Left forelimb (tissue), 1 donor: Measurements from ENCODE around the gene KRTAP5-6.

Experiments used
- DNase-seq: peaks from one replicate; pipeline ENCODE4 v3.0.0-alpha.2; 2018; ENCODE audit warnings: low spot score

Gene KRTAP5-6

DNA sequence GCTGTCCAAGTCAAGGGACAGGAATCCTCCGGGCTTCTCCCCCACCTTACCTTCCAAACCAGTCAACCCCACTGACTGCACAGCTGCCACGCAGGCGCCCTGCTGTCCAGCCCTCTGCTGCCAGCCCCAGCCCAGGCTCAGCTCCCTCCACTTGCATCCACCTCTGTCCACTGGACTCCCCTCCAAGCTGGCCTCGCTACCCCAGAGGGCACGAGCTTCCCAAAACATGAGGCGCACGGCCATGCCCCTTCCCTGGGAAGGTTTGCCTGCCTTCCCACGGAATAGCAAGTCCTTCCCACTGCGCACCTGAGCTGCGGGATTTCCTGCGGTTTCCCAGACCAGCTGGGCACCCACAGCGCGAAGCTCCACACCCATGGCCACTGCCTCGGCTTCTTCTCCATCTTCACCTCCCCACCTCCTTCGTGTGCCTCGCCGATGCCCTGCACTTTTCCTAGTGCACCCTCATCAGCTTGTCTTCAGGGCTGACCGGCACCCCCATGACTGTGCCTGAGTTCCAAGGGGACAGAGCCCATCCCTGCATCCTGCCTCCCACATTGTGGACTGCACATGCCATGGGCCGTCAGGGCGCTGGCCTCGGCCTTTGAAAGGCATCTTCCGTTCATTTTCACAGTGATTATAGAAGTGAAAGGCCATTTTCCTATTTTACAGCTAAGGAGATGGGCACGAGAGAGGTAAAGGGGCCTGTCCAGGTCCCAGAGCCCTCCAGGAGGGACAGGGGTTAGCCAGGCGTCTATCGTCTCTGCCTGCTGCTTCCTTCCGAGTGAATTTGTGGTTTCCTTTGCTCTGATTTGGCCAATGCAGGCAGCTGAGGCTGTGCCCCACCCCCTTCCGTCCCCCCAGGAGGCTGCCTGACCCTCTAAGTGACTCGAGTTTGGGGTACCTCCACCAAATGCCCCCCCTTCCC is 37.0 kb downstream of the KRTAP5-6 start:
- DNase-seq: no peak

GRCh38 chr11:1734641-1735081 is 37.7 kb downstream of the KRTAP5-6 start:
- no peak for DNase-seq

DNA sequence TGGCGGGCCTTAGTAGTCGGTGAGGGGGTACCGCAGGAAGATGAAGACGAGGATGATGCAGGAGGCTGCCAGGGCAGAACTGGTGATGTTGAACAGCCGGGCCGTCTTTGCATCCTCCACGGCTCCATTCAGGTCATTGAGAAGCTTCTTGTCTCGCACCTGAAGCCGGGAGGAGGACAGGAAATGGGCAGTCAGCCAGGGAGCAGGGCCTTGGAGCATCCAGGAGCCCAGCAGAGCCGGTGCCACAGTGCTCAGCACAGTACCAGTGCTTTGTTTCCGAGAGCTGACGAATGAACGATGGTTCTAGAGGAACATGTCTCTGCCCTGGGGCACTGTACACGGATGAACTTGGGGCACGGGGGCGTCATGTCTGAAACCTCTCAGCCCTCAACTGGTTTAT is 38.3 kb downstream of the KRTAP5-6 start:
- no peak for DNase-seq

DNA sequence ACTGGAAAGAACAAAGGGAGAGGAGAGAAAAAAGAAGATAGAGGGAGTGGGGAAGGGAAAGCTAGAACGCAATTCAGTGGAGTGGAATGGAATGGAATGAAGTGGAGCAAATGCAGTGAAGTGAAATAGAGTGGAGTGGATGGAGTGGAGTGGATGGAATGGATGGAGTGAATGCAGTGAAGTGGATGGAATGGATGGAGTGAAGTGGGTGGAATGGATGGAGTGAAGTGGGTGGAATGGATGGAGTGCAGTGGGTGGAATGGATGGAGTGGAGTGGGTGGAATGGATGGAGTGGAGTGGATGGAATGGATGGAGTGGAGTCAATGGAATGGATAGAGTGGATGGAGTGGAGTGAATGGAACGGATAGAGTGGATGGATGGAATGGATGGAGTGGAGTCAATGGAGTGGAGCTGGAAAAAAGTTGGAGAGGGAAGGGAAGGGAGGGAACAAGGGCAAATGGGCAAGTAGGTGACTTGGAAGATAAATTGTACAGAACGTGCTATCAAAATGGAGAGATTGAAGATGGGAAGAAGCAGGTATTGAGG is 39.5 kb downstream of the KRTAP5-6 start:
- no peak for DNase-seq

- no peak for DNase-seq
Measured at GRCh38 chr11:1737080-1737757, 40.2 kb downstream of the KRTAP5-6 start.

- no peak for DNase-seq
Measured at GRCh38 chr11:1738380-1738779, 41.4 kb downstream of the KRTAP5-6 start.

DNA sequence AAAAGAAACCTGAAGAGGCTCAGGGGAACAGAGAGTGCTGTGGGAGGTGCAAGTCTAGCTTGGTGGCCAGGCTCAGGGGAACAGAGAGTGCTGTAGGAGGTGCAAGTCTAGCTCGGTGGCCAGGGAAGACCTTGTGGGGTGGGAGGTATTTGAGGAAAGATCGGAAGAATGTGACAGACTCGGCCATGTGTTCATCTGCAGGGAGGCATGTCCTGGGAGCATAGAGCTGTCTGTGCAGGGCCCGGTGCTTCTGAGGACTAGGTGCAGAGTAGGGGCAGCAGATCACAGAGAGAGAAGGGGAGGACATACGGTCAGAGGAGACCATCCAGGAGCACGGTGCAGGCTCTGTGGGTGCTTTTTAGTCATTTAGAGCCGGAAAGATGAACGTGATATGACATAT is 42.6 kb downstream of the KRTAP5-6 start:
- no peak for DNase-seq

DNA sequence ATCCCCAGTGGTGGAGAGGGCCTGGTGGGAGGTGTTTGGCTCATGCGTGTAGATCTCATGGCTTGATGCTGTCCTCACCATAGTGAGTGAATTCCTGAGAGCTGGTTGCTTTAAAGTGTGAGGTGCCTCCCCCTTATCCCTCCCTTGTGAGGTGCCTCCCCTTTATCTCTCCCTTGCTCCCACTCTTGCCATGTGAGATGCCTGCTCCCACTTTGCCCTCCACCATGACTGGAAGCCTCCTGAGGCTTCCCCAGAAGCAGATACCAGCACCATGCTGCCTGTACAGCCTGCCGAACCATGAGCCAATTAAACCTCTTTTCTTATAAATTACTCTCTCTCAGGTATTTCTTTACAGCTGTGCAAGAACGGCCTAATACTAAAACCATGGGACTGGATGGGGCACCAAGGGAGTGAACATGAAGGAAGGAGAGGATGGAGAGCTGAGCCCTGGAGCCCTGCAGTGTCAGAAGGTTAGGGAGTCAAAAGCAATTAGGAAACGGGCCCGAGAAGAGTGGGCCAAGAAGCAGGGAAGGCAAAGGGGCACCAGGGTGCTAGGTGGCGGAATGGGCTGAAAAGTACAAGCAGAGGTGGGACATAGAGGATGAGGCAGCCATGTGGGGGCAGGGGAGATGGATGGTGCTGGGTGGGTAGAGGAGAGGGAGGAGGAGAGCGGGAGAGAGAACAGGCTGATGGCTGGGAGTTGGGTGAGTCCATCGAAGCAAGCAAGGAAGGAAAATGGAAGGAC is 44.0 kb downstream of the KRTAP5-6 start:
- no peak for DNase-seq

DNA sequence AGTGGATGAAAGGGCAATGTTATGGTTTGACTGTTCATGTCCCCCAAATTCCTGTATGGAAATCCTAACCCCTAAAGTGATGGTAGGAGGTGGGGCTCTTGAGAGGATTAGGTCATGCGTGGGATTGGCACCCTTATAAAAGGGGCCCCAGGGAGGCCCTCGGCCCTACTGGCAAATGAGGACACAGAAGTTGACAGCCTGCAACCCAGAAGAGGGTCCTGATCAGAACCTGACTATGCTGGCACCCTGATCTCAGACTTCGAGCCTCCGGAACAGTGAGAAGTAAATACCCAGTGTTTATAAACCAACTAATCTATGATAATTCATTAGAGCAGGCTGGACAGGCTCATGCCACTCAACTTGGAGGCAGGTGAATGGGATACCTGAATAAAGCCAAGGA is 44.7 kb downstream of the KRTAP5-6 start:
- DNase-seq: no peak

- no peak for DNase-seq
Measured at GRCh38 chr11:1742371-1742770, 45.4 kb downstream of the KRTAP5-6 start.

- no peak for DNase-seq
Measured at GRCh38 chr11:1742869-1743584, 46.0 kb downstream of the KRTAP5-6 start.

DNA sequence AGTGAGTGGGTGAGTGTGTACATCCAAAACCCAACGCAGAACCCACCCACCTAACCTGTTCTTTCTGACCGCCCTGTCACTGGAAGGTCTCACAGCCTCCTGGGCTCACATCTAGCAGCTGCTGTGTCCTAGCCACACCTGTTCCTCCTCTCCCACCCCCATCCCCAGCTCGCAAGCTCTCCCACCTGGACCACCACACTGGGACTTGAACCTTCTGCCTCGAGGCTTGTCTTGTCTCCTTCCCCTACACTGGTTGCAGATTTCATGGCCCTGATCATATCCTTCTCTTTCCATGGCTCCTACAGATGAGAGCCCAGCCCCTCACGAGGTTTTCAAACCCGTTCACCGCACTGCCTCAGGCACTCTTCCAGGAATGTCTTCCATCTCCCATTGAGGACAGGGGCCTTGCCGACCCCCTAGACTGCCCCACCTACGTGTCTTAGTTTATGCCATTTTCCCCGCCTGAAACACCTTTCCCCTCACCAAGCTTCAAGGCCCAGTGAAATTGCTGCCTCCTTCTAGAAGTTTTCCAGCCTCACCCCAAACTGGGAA is 46.7 kb downstream of the KRTAP5-6 start:
- DNase-seq: no peak

DNA sequence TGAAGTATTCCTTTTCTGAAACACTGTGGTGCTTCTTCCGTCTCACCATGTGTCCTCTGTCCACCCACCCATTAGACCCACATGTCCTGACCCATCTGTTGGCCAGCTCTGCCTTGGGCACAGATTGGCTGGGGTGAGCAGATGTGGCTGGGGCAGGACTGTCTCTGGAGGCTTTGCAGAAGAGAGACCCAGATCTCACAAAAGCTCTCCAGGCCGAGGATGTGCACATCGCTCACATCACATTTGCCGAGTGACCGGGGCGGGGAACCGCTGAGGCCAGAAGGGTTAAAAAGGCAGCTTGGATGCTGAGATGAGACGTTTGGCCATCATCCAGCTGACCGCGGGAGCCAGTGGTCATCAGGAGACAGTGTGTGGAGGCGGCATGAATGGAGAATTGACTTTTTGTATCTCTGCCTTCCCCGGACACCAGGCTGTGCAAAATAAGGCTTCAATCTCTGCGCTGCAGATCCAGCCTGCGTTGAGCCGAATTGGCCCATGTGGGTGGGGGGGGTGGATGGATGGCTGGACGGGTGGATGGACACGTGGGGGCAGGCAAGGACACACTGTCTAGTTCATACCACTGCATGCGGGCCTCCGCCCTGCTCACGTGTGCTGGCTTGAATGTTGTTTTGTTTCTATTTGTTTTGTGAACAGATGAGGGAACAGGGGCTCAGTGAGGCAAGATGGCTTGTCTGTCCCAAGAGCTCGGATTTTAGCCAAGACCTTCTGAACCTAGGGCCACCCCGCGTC is 47.3 kb downstream of the KRTAP5-6 start:
- no peak for DNase-seq

DNA sequence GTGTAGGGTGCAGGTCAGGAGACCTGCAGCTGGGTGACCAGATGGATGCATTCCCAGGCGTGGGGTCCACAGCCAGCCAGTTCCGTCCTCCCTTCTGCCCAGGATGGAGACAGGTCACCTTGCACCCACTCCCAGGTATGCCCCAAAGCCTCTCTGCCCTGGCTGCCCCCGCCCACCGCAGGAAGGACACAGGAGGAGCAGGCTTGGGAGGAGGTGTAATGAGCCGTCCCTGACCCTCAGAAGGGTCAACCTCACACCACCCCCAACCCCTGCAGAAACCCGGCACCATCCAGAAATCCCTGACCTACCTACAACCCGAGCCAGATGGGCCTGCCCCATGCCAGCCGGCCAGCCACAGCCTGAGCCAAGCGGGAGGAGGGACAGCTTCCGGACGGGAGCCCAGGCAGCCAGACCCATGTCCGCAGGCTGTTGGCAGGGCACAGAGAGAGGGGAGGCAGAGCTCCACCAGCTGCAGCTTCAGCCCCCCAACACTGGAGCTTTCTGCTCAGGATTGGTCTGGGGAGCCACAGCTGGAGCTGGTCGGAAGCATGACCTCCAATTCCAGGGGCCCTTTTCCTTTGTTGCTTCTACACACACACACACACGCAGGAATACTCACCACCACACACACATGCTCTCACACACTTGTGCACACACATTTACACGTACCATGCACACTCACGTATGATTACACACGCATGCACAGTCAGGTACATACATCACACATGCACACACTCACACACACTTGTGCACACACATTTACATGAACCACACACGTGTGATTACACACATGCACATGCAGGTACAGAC is 48.1 kb downstream of the KRTAP5-6 start:
- no peak for DNase-seq

- no peak for DNase-seq
Measured at GRCh38 chr11:1745701-1746320, 48.8 kb downstream of the KRTAP5-6 start.

DNA sequence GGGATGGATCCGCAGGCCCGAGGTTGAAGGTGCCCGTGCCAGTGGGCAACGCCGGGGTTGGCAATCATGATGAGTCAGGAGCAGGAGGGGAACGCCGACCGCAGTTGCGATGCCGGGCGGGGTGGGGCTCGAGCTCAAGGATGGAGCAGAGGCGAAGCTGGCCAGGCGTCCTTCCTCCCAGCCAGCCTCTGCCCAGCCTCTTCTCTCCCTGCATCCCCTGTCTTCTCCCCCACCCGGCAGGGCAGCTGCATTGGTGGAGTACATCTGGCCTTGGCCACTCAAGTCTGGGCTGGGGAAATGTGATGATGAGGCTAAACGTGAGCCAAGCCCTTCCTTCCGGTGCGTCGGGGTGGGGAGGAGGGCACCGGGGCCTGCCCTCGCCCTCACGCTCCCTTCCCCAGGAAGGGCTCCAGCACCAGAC is 49.5 kb downstream of the KRTAP5-6 start:
- no peak for DNase-seq

DNA sequence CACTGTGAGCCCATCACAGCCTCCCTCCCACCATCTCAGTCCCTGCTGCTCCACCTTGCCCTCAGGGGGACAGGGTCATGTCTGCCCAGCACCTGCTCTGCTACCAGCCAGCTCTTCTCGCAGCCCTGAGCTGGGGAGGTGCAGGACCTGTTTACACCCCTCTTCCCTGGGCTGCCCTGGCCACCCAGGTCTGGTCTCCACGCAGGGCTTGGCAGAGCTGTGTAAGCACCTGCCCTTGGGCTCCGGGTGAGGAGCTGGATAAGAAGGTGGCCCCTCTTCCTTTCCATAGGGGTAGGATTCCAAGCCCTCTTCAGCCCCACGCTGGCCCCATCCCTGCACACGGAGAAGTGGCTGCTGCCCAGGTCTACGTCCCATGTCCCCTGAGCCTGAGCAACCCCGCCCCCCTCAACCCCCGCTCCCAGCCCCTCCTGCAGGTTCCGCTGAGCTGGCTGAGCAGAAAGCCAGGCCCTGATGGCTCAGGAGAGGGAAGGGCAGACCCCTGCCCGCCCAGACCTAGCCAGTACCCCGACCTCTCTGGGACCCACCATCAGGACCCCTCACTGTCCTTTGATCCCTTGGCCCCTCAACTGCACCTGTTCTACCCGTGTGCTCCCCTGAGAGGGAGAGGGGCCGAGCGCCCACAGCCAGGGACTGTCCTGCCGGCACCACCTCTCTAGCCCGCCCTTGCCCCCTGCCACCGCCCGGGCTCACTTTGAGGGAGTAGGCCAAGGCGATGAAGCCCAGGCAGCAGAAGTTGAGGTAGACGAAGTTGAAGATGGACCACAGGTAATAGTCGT is 50.2 kb downstream of the KRTAP5-6 start:
- DNase-seq: no peak
